HepG2 (cell line): ENCODE data around the gene CASZ1. TPM values are rescaled to one million over a fixed set of nuclear protein-coding genes. Genes with fewer than 3 reads are reported as not detected.

Experiments
- ATAC-seq: fragments of 200-7000 bp; cut with Tn5 transposase; 3 replicates; pipeline ENCODE4 v1.9.1; 2020; ENCODE audit warnings: mild to moderate bottlenecking, moderate library complexity
- BruUV-seq: library from RNA; stranded (reverse); fragments of 400-500 nt; replicated peaks from 2 replicates; lab custom pipeline; 2021; lab: Mats Ljungman, UMichigan
- CTCF ChIA-PET: fragments of 300-600 bp; formaldehyde crosslinking; extraction: SDS; loops from one replicate; lab custom pipeline; 2021; ENCODE audit warnings: low total read pairs, inconsistent platforms, low intra/inter-chr PET ratio; lab: Yijun Ruan, JAX
- POLR2A ChIA-PET: fragments of 350-600 bp; sonication (Branson Sonifier 250); formaldehyde crosslinking; loops from one replicate; lab custom pipeline; 2020; ENCODE audit warnings: antibody characterized with exemption, inconsistent platforms; lab: Yijun Ruan, JAX
- DNase-seq: peaks from one replicate; pipeline ENCODE4 v3.0.0-alpha.2; 2015; ENCODE audit warnings: low spot score
- FAIRE-seq: peaks from 3 replicates; lab custom pipeline; 2011; peaks lifted over from hg19 to GRCh38; lab: Jason Lieb, UNC
- H2AFZ ChIP-seq: one replicate; pipeline ENCODE4 v1.6.1; 2011; ENCODE audit warnings: low read length, inconsistent platforms
- H3K27ac ChIP-seq: fragments of 300-600 bp; 3 replicates; pipeline ENCODE4 v1.8.0; 2011; ENCODE audit warnings: mixed run types, mild to moderate bottlenecking, mixed read lengths, low read length, inconsistent platforms; ENCODE audit not compliant: insufficient read depth; ENCODE audit errors: extremely low read length
- H3K27me3 ChIP-seq, 2 experiments: fragments of 200-600 bp in 1 of 2; 2 replicates in 1 of 2; 3 replicates in 1 of 2; pipeline versions ENCODE4 v1.6.0 to v1.8.0; 2011; ENCODE audit warnings: low read length in 2 of 2, mild to moderate bottlenecking in 2 of 2, moderate library complexity in 2 of 2, inconsistent platforms in 1 of 2; ENCODE audit not compliant: insufficient read depth in 2 of 2, control insufficient read depth in 1 of 2
- H3K36me3 ChIP-seq, 2 experiments: fragments of 200-600 bp in 1 of 2; replicated peaks in 1 of 2; 2 replicates in 1 of 2; 3 replicates in 1 of 2; pipeline versions ENCODE4 v1.5.1 to v1.8.0; 2011; ENCODE audit warnings: low read length in 2 of 2, inconsistent platforms in 1 of 2; ENCODE audit not compliant: insufficient read depth in 2 of 2, control insufficient read depth in 1 of 2
- H3K4me1 ChIP-seq: 2 replicates; pipeline ENCODE4 v1.5.1; 2012; ENCODE audit warnings: low read length, inconsistent platforms; ENCODE audit not compliant: insufficient read depth
- H3K4me2 ChIP-seq: 2 replicates; pipeline ENCODE4 v1.6.0; 2011; ENCODE audit warnings: low read depth, low read length, inconsistent platforms
- H3K4me3 ChIP-seq, 3 experiments: fragments of 200-600 bp in 1 of 3; sonication (generic), shearing (Covaris generic) in 1 of 3; replicated peaks in 1 of 3; 2 replicates each; pipeline ENCODE4 v1.5.1; 2011 to 2016; ENCODE audit warnings: low read length in 3 of 3, inconsistent platforms in 2 of 3, low read depth in 2 of 3, mild to moderate bottlenecking in 2 of 3, control low read depth in 1 of 3, mixed read lengths in 1 of 3; ENCODE audit not compliant: insufficient read depth in 1 of 3
- H3K79me2 ChIP-seq: one replicate; pipeline ENCODE4 v1.6.1; 2011; ENCODE audit warnings: low read length, inconsistent platforms; ENCODE audit not compliant: insufficient read depth
- H3K9ac ChIP-seq: 2 replicates; pipeline ENCODE4 v1.6.0; 2011; ENCODE audit warnings: mild to moderate bottlenecking, low read depth, low read length, inconsistent platforms; ENCODE audit not compliant: insufficient read depth
- H3K9me3 ChIP-seq: 2 replicates; pipeline ENCODE4 v1.5.1; 2012; ENCODE audit warnings: mild to moderate bottlenecking, low read length
- H4K20me1 ChIP-seq: 2 replicates; pipeline ENCODE4 v1.6.0; 2011; ENCODE audit warnings: inconsistent platforms, mild to moderate bottlenecking, low read length, moderate library complexity; ENCODE audit not compliant: insufficient read depth
- ASH2L ChIP-seq: fragments of 300-600, 200-600 bp; sonication (generic); IDR thresholded peaks from 2 replicates; pipeline ENCODE4 v1.7.0; 2017; ENCODE audit warnings: low read depth, mild to moderate bottlenecking, moderate library complexity, mixed read lengths, low read length; ENCODE audit not compliant: insufficient read length
- ATM ChIP-seq: fragments of 450-650 bp; IDR thresholded peaks from 2 replicates; pipeline ENCODE4 v1.7.1; 2017; ENCODE audit warnings: mild to moderate bottlenecking, borderline replicate concordance
- CERS6 ChIP-seq: sonication (generic); formaldehyde crosslinking; IDR thresholded peaks from 2 replicates; pipeline ENCODE4 v1.5.0; 2020; ENCODE audit warnings: missing genetic modification reagents
- DNMT3B ChIP-seq: conservative IDR thresholded peaks from 2 replicates; pipeline ENCODE4 v1.6.1; 2016; ENCODE audit warnings: missing biosample characterization, control low read depth
- FOXP1 ChIP-seq, 2 experiments: fragments of 450-650 bp in 1 of 2; IDR thresholded peaks; 2 replicates each; pipeline ENCODE4 v1.6.1; 2017 to 2018; ENCODE audit warnings: antibody characterized with exemption in 1 of 2
- NFATC3 ChIP-seq: sonication (generic); formaldehyde crosslinking; IDR thresholded peaks from 2 replicates; pipeline ENCODE4 v1.5.1; 2020; ENCODE audit warnings: mild to moderate bottlenecking, missing genetic modification reagents
- PRDM10 ChIP-seq: sonication (generic); formaldehyde crosslinking; IDR thresholded peaks from 2 replicates; pipeline ENCODE4 v1.4.0; 2020; ENCODE audit warnings: low read depth, missing genetic modification reagents
- PTBP1 ChIP-seq: fragments of 200-400 bp; formaldehyde crosslinking; IDR thresholded peaks from 2 replicates; pipeline ENCODE4 v1.6.1; 2018; ENCODE audit warnings: low read length, low read depth; ENCODE audit not compliant: poor library complexity, severe bottlenecking
- RXRB ChIP-seq: IDR thresholded peaks from 2 replicates; pipeline ENCODE4 v1.6.1; 2016; ENCODE audit warnings: borderline replicate concordance, missing genetic modification reagents, missing compliant biosample characterization
- TBX3 ChIP-seq: fragments of 450-650 bp; IDR thresholded peaks from 2 replicates; pipeline ENCODE4 v1.6.1; 2017; ENCODE audit warnings: antibody characterized with exemption, mild to moderate bottlenecking, inconsistent platforms, borderline replicate concordance
- TCF7 ChIP-seq: sonication (generic); IDR thresholded peaks from 2 replicates; pipeline ENCODE4 v1.6.1; 2016; ENCODE audit warnings: antibody characterized with exemption, low read depth
- TFDP1 ChIP-seq: IDR thresholded peaks from 2 replicates; pipeline ENCODE4 v1.6.1; 2016; ENCODE audit warnings: missing compliant biosample characterization, missing genetic modification reagents, borderline replicate concordance
- ZFP62 ChIP-seq: sonication (generic); formaldehyde crosslinking; IDR thresholded peaks from 2 replicates; pipeline ENCODE4 v1.4.0; 2020; ENCODE audit warnings: missing genetic modification reagents
- ZNF136 ChIP-seq: sonication (generic); formaldehyde crosslinking; IDR thresholded peaks from 2 replicates; pipeline ENCODE4 v1.8.1; 2022; ENCODE audit warnings: low read depth, mild to moderate bottlenecking, moderate library complexity, missing genetic modification reagents
- WGBS: methylation state at CpG from one replicate; pipeline ENCODE4 v1.1.6; 2017; ENCODE audit warnings: low lambda C conversion rate; 5-methylcytosine and 5-hydroxymethylcytosine counted together
- in situ Hi-C: cut with HindIII; loops from 2 replicates; pipeline ENCODE4 v1.10.0; 2017; ENCODE audit warnings: low pct_unique_long_range_greater_than_20kb; ENCODE audit not compliant: extremely low pct_ligation_motif_present
- intact Hi-C: fragments of 100-400 bp; cut with micrococcal nuclease; formaldehyde crosslinking; loops from one replicate; pipeline ENCODE4 v1.10.0; 2022; ENCODE audit not compliant: unreplicated experiment
- polyA plus RNA-seq, 8 experiments: library from polyadenylated mRNA; depleted of rRNA in 3 of 8; stranded (reverse) in 7 of 8; unstranded in 1 of 8; fragments of >200 nt; fragmentation: Illumina TruSeq in 4 of 8; extraction: Trizol in 4 of 8; gene quantifications; 2 replicates each; pipeline versions ENCODE4 v1.2.1 to v1.2.3, GENCODE V29; 2011 to 2016; ENCODE audit warnings: low read depth in 4 of 8, missing spikeins in 1 of 8, mixed read lengths in 1 of 8; ENCODE audit not compliant: insufficient read depth in 1 of 8
- total RNA-seq, 5 experiments: library from RNA; depleted of rRNA; stranded (reverse); fragments of >200 nt; fragmentation: Illumina TruSeq; extraction: Trizol; gene quantifications; 2 replicates each; pipeline ENCODE4 v1.2.3, GENCODE V29; 2016; ENCODE audit warnings: low read depth in 1 of 5
- TF ChIP-seq, protein P1 (sequence below): sonication (generic); formaldehyde crosslinking; IDR thresholded peaks from 2 replicates; pipeline ENCODE4 v1.4.0; 2020; ENCODE audit warnings: mild to moderate bottlenecking, missing genetic modification reagents

The CASZ1 gene
- total and polyA plus RNA-seq, 2 of the 13 experiments (the other 11 are each of a cell fraction or from before 2014, with no cell fraction given) = 1.9 to 3.7 TPM

- ATAC-seq = no peak
- POLR2A ChIA-PET = no interaction called here
Observed at GRCh38 chr1:10710489-10710888, 86.0 kb downstream of the CASZ1 start.

DNA sequence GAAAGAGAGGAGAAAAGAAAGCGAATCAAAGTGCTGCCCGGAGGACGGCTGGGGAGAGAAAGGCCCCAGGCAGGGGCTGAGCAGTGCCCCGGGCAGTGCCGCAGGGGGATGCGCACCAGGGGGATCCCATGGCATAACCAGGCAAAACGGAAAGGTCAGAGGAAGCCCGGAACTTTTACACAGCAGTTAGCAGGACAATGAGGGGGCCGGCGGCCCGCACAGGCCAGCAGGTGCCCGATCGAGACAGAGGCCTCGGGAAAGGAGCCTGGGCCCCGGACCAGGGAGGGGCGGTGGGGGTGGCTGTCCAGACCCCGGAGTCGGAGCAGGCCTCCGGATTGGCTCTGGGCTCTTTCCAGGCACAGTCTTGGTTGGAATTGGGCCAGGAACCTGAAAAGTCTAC lies 86.8 kb downstream of the CASZ1 start:
- in situ Hi-C loops = no loop called here
- no peaks in the 10 kb centered on the region for H3K79me2 ChIP-seq
- POLR2A ChIA-PET = no interaction called here
- H3K4me1 ChIP-seq = peaks cover 12% of the 10 kb centered on the region
- no peak overlapping the region for H3K9ac ChIP-seq
- 60% methylated on average over 17 of the region's 19 CpGs for WGBS
- no TSS peak for BruUV-seq
- H2AFZ ChIP-seq = no peak overlapping the region
- H3K27me3 ChIP-seq = peaks cover 4 to 50% of the 10 kb centered on the region in 2 experiments; a peak in 4 of 5 replicates
- H3K4me3 ChIP-seq = no peak overlapping the region
- no peak overlapping the region for H3K27ac ChIP-seq
- intact Hi-C loops = no loop called here
- FAIRE-seq (no peak), DNase-seq (no peak), ATAC-seq (no peak)
- CTCF ChIA-PET = no interaction called here
- no peak overlapping the region for H3K4me2 ChIP-seq
- H3K36me3 ChIP-seq = no peaks in the 10 kb centered on the region
- no peaks in the 10 kb centered on the region for H4K20me1 ChIP-seq
- H3K9me3 ChIP-seq = no peaks in the 10 kb centered on the region
- TF ChIP-seq TCF7 (no peak), NFATC3 (CRISPR knock-in tag) (no peak), ZNF136 (no peak), ZFP62 (CRISPR knock-in tag) (no peak), PRDM10 (CRISPR knock-in tag) (no peak), CERS6 (no peak), RXRB (CRISPR knock-in tag) (no peak), TBX3 (no peak), TFDP1 (CRISPR knock-in tag) (no peak), ATM (no peak)

More at GRCh38 chr1:10710489-10710888, 86.0 kb downstream of the CASZ1 start:
- peaks cover 6% of the 10 kb centered on the region for H3K4me1 ChIP-seq
- WGBS = 62% methylated on average over 4 of the region's 7 CpGs
- no peaks in the 10 kb centered on the region for H4K20me1 ChIP-seq
- intact Hi-C loops = no loop called here
- FAIRE-seq (no peak), DNase-seq (no peak)
- H3K27me3 ChIP-seq = peaks cover 5 to 51% of the 10 kb centered on the region in 2 experiments; a peak in 4 of 5 replicates
- H3K36me3 ChIP-seq = no peaks in the 10 kb centered on the region
- no TSS peak for BruUV-seq
- H3K79me2 ChIP-seq = no peaks in the 10 kb centered on the region
- CTCF ChIA-PET = no interaction called here
- H3K9ac ChIP-seq = no peak overlapping the region
- no peak overlapping the region for H3K27ac ChIP-seq
- H3K4me2 ChIP-seq = no peak overlapping the region
- H3K4me3 ChIP-seq = no peak overlapping the region
- H3K9me3 ChIP-seq = no peaks in the 10 kb centered on the region
- TF ChIP-seq PTBP1 = no peak
- TF ChIP-seq DNMT3B (CRISPR knock-in tag) = no peak
- TF ChIP-seq FOXP1 (IDR thresholded peaks at IDR 0.05) = no peak
- TF ChIP-seq FOXP1 (CRISPR knock-in tag; IDR thresholded peaks at IDR 0.05) = no peak
- TF ChIP-seq, protein P1, sequence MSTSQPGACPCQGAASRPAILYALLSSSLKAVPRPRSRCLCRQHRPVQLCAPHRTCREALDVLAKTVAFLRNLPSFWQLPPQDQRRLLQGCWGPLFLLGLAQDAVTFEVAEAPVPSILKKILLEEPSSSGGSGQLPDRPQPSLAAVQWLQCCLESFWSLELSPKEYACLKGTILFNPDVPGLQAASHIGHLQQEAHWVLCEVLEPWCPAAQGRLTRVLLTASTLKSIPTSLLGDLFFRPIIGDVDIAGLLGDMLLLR (CRISPR knock-in tag) = no peak
- TF ChIP-seq ASH2L = no peak
- no peak overlapping the region for H2AFZ ChIP-seq
- in situ Hi-C loops = no loop called here
